Left lung (tissue), 10 donors: ENCODE measurements around the gene IFITM2. TPM values are rescaled to one million over a fixed set of nuclear protein-coding genes. Genes with fewer than 3 reads are reported as not detected.
A peak's percentile ranks its signal among the peaks of the same experiment; 100 is the strongest.

Source experiments
- ATAC-seq: fragments of 200-7000 bp; cut with Tn5 transposase; one replicate; pipeline ENCODE4 v1.9.1; 2020; ENCODE audit warnings: moderate library complexity
- DNase-seq, 4 donors: peaks; one replicate each; pipeline ENCODE4 v3.0.0-alpha.2; 2013 to 2020
- H3K27ac ChIP-seq, 2 donors: fragments of 200-600 bp; sonication (generic) in 1 of 2; one replicate each; pipeline versions ENCODE4 v1.5.0 to v1.8.0; 2020 to 2021
- H3K27me3 ChIP-seq, 2 donors: fragments of 200-600 bp; sonication (generic) in 1 of 2; one replicate each; pipeline versions ENCODE4 v1.5.0 to v1.8.0; 2020 to 2021
- H3K36me3 ChIP-seq, 2 donors: fragments of 200-600 bp; sonication (generic) in 1 of 2; one replicate each; pipeline versions ENCODE4 v1.5.0 to v1.8.0; 2020 to 2021
- H3K4me1 ChIP-seq, 2 donors: fragments of 200-600 bp; one replicate each; pipeline ENCODE4 v1.8.0; 2021
- H3K4me3 ChIP-seq, 2 donors: fragments of 200-600 bp; sonication (generic) in 1 of 2; one replicate each; pipeline versions ENCODE4 v1.5.0 to v1.8.0; 2020 to 2021; ENCODE audit warnings: mild to moderate bottlenecking in 1 of 2
- H3K9me3 ChIP-seq, 2 donors: fragments of 200-600 bp; sonication (generic) in 1 of 2; one replicate each; pipeline versions ENCODE4 v1.5.0 to v1.8.0; 2020 to 2021
- CTCF ChIP-seq, 2 donors: fragments of 200-600 bp; sonication (generic) in 1 of 2; IDR thresholded peaks; one replicate each; pipeline versions ENCODE4 v1.5.0 to v1.8.0; 2021; ENCODE audit warnings: antibody characterized with exemption in 2 of 2
- intact Hi-C, 2 donors: fragments of 100-400 bp; cut with DNase I; formaldehyde crosslinking; loops; one replicate each; pipeline versions ENCODE4 v1.11.2 to v1.14.2; 2022
- polyA plus RNA-seq, 6 donors: library from polyadenylated mRNA; unstranded; fragments of 120-200 nt; gene quantifications; one replicate each; pipeline ENCODE4 v1.2.1, GENCODE V29; 2013; ENCODE audit not compliant: insufficient read length in 6 of 6
- total RNA-seq, 2 donors: library from RNA; stranded (reverse); fragmentation: NEBNext Ultra II Directional; extraction: Animal tissue kit (Norgen Biotek cat#: 25700); gene quantifications; one replicate each; pipeline ENCODE4 v1.2.1, GENCODE V29; 2021
- donor health status: DM: no; HTN: yes; CAD: no.
- donor health status: DM: no; HTN: no; CAD: no.

IFITM2 gene
- total and polyA plus RNA-seq, 8 donors: 106 to 886 (median 162) TPM

GRCh38 chr11:272195-272930 is 35.3 kb upstream of the IFITM2 start:
- Histone ChIP-seq H3K27ac (no peak overlapping the region), H3K27me3 (peaks cover 0 to 2% of the 10 kb centered on the region in 2 donors), H3K4me1 (peaks cover 0 to 39% of the 10 kb centered on the region in 2 donors), H3K4me3 (no peak overlapping the region), H3K9me3 (no peaks in the 10 kb centered on the region), H3K36me3 (no peaks in the 10 kb centered on the region)
- ATAC-seq (no peak), DNase-seq (no peak)
- intact Hi-C loops: no loop called here
- TF ChIP-seq CTCF (IDR thresholded peaks at IDR 0.05): no peak

GRCh38 chr11:272931-273198 is 34.8 kb upstream of the IFITM2 start:
- Histone ChIP-seq H3K4me3 (no peak overlapping the region), H3K27me3 (peaks cover 0 to 7% of the 10 kb centered on the region in 2 donors), H3K9me3 (no peaks in the 10 kb centered on the region), H3K4me1 (peaks cover 0 to 38% of the 10 kb centered on the region in 2 donors), H3K36me3 (no peaks in the 10 kb centered on the region), H3K27ac (no peak overlapping the region)
- no peak for TF ChIP-seq CTCF (IDR thresholded peaks at IDR 0.05)
- no peak for ATAC-seq
- no peak for DNase-seq
- intact Hi-C loops: no loop called here

- no peaks in the 10 kb centered on the region for H3K9me3 ChIP-seq
- H3K36me3 ChIP-seq: no peaks in the 10 kb centered on the region
- DNase-seq (no peak), ATAC-seq (no peak)
- H3K4me1 ChIP-seq: peaks cover 10 to 44% of the 10 kb centered on the region in 2 donors
- TF ChIP-seq CTCF (IDR thresholded peaks at IDR 0.05): no peak
- H3K27ac ChIP-seq: no peak overlapping the region
- H3K4me3 ChIP-seq: no peak overlapping the region
- intact Hi-C loops: no loop called here
- peaks cover 32 to 41% of the 10 kb centered on the region in 2 donors for H3K27me3 ChIP-seq
Observed at GRCh38 chr11:276219-276618, 31.4 kb upstream of the IFITM2 start.

- no peak for TF ChIP-seq CTCF (IDR thresholded peaks at IDR 0.05)
- peaks cover 10 to 52% of the 10 kb centered on the region in 2 donors for H3K4me1 ChIP-seq
- peaks cover 50 to 61% of the 10 kb centered on the region in 2 donors for H3K27me3 ChIP-seq
- no peaks in the 10 kb centered on the region for H3K9me3 ChIP-seq
- intact Hi-C loops: no loop called here
- no peaks in the 10 kb centered on the region for H3K36me3 ChIP-seq
- H3K27ac ChIP-seq: peak within 1 kb of the TSS in 1 of 2 donors; percentile 7
- peak in 1 of 4 donors; percentile 54 for DNase-seq
- ATAC-seq: no peak
- H3K4me3 ChIP-seq: peak within 1 kb of the TSS in 1 of 2 donors; percentile 40
Observed at GRCh38 chr11:278001-278951, 29.3 kb upstream of the IFITM2 start, which contains the start of gene NLRP6. TSS of gene NLRP6 (plus strand) at chr11:278407. CDS start at chr11:278570, 163 bp downstream.
